ENCODE results near the gene EDA.

Gene EDA

DNA sequence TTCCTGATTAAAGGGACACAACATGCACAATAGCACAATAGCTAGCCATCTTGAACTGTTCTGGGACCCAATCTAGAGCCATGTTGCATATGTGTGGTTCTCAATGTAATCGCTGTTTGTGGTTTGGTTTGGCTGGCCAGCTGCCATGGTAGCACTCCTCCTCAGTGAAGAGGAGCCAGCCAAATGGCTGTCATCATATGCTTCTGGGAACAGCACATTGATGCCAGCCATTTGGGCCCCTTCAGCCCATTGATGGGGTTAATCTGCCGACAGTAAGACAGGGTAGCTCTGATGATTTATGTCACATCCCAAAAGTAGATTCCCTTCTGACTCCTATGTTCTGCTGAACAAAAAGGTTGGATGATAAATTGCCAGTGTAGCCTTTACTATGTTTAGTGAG, 385.4 kb downstream of the EDA start:
- 100% methylated on average over 2 of the region's 2 CpGs for WGBS
- H3K9ac ChIP-seq (ENCODE audit: low read depth, low read length), result no peak overlapping the region
- H3K27ac ChIP-seq (ENCODE audit: low read depth, low read length), result no peak overlapping the region
- no peaks in the 10 kb centered on the region for H3K4me1 ChIP-seq (ENCODE audit: insufficient read depth, low read length)
- no peaks in the 10 kb centered on the region for H3K27me3 ChIP-seq (ENCODE audit: insufficient read depth, low read length)
- H3K4me3 ChIP-seq (ENCODE audit: low read length), result no peak overlapping the region
- H3K9me3 ChIP-seq (ENCODE audit: insufficient read depth, low read depth, low read length), result no peaks in the 10 kb centered on the region
- H3K36me3 ChIP-seq (ENCODE audit: insufficient read depth, low read length), result no peaks in the 10 kb centered on the region

- Histone ChIP-seq H3K27ac (ENCODE audit: low read depth, low read length) (no peak overlapping the region), H3K36me3 (ENCODE audit: insufficient read depth, low read length) (no peaks in the 10 kb centered on the region), H3K9ac (ENCODE audit: low read depth, low read length) (no peak overlapping the region), H3K4me3 (ENCODE audit: low read length) (no peak overlapping the region), H3K27me3 (ENCODE audit: insufficient read depth, low read length) (no peaks in the 10 kb centered on the region), H3K9me3 (ENCODE audit: insufficient read depth, low read depth, low read length) (no peaks in the 10 kb centered on the region), H3K4me1 (ENCODE audit: insufficient read depth, low read length) (no peaks in the 10 kb centered on the region)
- 93% methylated on average over 3 of the region's 3 CpGs for whole genome bisulfite sequencing
These were observed 385.9 kb downstream of the EDA start for GRCh38 chrX:70001708-70002341.

DNA sequence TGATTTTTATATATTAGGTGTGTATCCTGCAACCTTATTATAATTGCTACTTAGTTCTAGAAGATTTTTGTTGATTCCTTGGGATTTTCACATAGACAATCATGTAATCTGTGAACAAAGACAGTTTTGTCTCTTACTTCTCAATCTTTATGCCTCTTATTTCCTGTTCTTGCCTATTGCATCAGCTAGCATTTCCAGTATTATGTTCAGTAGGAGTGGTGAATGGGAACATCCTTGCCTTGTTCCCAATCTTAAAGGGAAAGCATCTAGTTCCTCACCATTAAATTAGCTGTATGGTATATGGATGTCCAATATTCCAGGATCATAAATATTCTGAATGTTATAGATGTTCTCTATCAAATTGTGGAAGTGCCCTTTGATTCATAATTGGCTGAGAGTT, 392.0 kb downstream of the EDA start:
- no peak overlapping the region for H3K9ac ChIP-seq (ENCODE audit: low read depth, low read length)
- H3K9me3 ChIP-seq (ENCODE audit: insufficient read depth, low read depth, low read length), result no peaks in the 10 kb centered on the region
- no peak overlapping the region for H3K27ac ChIP-seq (ENCODE audit: low read depth, low read length)
- no peak overlapping the region for H3K4me3 ChIP-seq (ENCODE audit: low read length)
- H3K4me1 ChIP-seq (ENCODE audit: insufficient read depth, low read length), result no peaks in the 10 kb centered on the region
- no peaks in the 10 kb centered on the region for H3K27me3 ChIP-seq (ENCODE audit: insufficient read depth, low read length)
- H3K36me3 ChIP-seq (ENCODE audit: insufficient read depth, low read length), result no peaks in the 10 kb centered on the region

- H3K4me1 ChIP-seq (ENCODE audit: insufficient read depth, low read length), result no peaks in the 10 kb centered on the region
- H3K4me3 ChIP-seq (ENCODE audit: low read length), result no peak overlapping the region
- no peaks in the 10 kb centered on the region for H3K36me3 ChIP-seq (ENCODE audit: insufficient read depth, low read length)
- H3K27ac ChIP-seq (ENCODE audit: low read depth, low read length), result no peak overlapping the region
- H3K9ac ChIP-seq (ENCODE audit: low read depth, low read length), result no peak overlapping the region
- H3K27me3 ChIP-seq (ENCODE audit: insufficient read depth, low read length), result no peaks in the 10 kb centered on the region
- H3K9me3 ChIP-seq (ENCODE audit: insufficient read depth, low read depth, low read length), result no peaks in the 10 kb centered on the region
These were observed 393.1 kb downstream of the EDA start for GRCh38 chrX:70009049-70009448.

DNA sequence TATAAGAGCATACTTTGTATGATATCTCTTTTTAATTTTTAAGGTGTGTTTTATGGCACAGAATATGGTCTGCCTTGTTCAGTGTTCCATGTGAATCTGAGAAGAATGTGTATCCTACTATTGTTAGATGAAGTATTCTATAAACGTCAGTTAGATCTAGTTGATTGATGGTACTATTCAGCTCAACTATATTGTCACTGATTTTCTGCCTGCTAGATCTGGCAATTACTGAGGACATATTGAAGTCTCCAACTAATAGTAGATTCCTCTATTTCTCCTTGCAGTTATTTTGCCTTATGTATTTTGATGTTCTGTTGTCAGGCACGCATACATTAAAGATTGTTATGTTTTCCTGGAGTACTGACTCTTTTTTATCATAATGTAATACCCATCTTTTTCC, 394.1 kb downstream of the EDA start:
- Histone ChIP-seq H3K27me3 (ENCODE audit: insufficient read depth, low read length) (no peaks in the 10 kb centered on the region), H3K9me3 (ENCODE audit: insufficient read depth, low read depth, low read length) (no peaks in the 10 kb centered on the region), H3K9ac (ENCODE audit: low read depth, low read length) (no peak overlapping the region), H3K4me3 (ENCODE audit: low read length) (no peak overlapping the region), H3K36me3 (ENCODE audit: insufficient read depth, low read length) (no peaks in the 10 kb centered on the region), H3K4me1 (ENCODE audit: insufficient read depth, low read length) (no peaks in the 10 kb centered on the region), H3K27ac (ENCODE audit: low read depth, low read length) (no peak overlapping the region)
- 86% methylated on average over 1 of the region's 2 CpGs for WGBS

DNA sequence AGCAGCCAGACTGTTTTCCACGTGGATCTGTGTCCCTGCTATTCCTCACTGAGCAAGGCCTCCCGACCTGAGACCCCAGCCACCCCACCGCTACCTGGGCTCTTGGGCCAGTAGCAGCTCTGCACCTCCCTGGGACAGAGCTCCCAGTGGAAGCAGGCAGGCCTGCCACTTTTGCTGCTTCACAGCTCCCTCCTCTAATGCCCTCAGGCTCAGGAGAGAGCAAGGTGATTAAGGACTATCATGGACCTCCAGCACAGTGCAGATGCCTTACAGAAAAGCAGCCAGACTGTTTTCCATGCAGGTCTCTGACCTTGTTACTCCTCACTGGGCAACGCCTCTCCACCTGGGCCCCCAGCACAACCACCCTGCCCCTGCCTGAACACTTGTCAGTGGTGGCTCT, 396.8 kb downstream of the EDA start:
- Histone ChIP-seq H3K27ac (ENCODE audit: low read depth, low read length) (no peak overlapping the region), H3K4me3 (ENCODE audit: low read length) (no peak overlapping the region), H3K4me1 (ENCODE audit: insufficient read depth, low read length) (no peaks in the 10 kb centered on the region), H3K27me3 (ENCODE audit: insufficient read depth, low read length) (no peaks in the 10 kb centered on the region), H3K36me3 (ENCODE audit: insufficient read depth, low read length) (no peaks in the 10 kb centered on the region), H3K9me3 (ENCODE audit: insufficient read depth, low read depth, low read length) (no peaks in the 10 kb centered on the region), H3K9ac (ENCODE audit: low read depth, low read length) (no peak overlapping the region)
- 80% methylated on average over 4 of the region's 4 CpGs for WGBS

GRCh38 chrX:70013466-70014381, 397.8 kb downstream of the EDA start:
- Histone ChIP-seq H3K9me3 (ENCODE audit: insufficient read depth, low read depth, low read length) (no peaks in the 10 kb centered on the region), H3K4me1 (ENCODE audit: insufficient read depth, low read length) (no peaks in the 10 kb centered on the region), H3K27ac (ENCODE audit: low read depth, low read length) (no peak overlapping the region), H3K4me3 (ENCODE audit: low read length) (no peak overlapping the region), H3K27me3 (ENCODE audit: insufficient read depth, low read length) (no peaks in the 10 kb centered on the region), H3K36me3 (ENCODE audit: insufficient read depth, low read length) (no peaks in the 10 kb centered on the region), H3K9ac (ENCODE audit: low read depth, low read length) (no peak overlapping the region)
- WGBS, result 87% methylated on average over 5 of the region's 5 CpGs

DNA sequence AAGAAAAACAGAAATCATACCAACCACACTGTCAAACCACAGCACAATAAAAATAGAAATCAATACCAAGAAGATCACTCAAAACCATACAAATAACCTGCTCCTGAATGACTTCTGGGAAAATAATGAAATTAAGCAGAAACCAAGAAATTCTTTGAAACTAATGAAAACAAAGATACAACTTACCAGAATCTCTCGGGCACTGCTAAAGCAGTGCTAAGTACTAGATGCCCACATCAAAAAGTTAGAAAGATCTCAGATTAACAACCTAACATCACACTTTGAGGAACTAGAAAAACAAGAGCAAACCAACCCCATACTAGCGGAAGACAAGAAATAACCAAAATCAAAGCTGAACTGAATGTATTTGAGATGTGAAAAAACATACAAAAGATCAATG, 400.6 kb downstream of the EDA start:
- 100% methylated on average over 1 of the region's 2 CpGs for WGBS
- Histone ChIP-seq H3K9ac (ENCODE audit: low read depth, low read length) (no peak overlapping the region), H3K9me3 (ENCODE audit: insufficient read depth, low read depth, low read length) (no peaks in the 10 kb centered on the region), H3K36me3 (ENCODE audit: insufficient read depth, low read length) (no peaks in the 10 kb centered on the region), H3K4me1 (ENCODE audit: insufficient read depth, low read length) (no peaks in the 10 kb centered on the region), H3K27ac (ENCODE audit: low read depth, low read length) (no peak overlapping the region), H3K4me3 (ENCODE audit: low read length) (no peak overlapping the region), H3K27me3 (ENCODE audit: insufficient read depth, low read length) (no peaks in the 10 kb centered on the region)

DNA sequence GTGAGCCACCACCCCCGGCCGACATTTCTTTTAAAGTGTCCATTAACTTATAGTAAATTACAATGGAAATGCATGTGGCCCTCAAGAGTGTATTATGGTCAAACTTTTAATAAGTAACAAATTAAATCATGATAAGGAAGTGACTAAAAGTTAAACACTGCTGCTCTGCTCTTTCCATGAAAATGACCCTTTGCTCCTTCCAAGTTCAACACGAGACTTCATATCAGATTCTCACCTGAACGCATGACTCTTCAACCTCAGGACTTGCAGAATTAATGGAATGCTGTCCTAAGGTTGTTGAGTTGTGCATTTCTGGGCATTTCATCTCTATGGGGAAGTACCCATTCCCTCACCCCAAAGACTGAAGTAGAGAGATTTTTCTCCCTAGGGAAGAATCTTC, 406.7 kb downstream of the EDA start:
- no peaks in the 10 kb centered on the region for H3K9me3 ChIP-seq (ENCODE audit: insufficient read depth, low read depth, low read length)
- H3K27ac ChIP-seq (ENCODE audit: low read depth, low read length), result no peak overlapping the region
- H3K36me3 ChIP-seq (ENCODE audit: insufficient read depth, low read length), result no peaks in the 10 kb centered on the region
- no peaks in the 10 kb centered on the region for H3K27me3 ChIP-seq (ENCODE audit: insufficient read depth, low read length)
- no peaks in the 10 kb centered on the region for H3K4me1 ChIP-seq (ENCODE audit: insufficient read depth, low read length)
- H3K9ac ChIP-seq (ENCODE audit: low read depth, low read length), result no peak overlapping the region
- WGBS, result 82% methylated on average over 1 of the region's 4 CpGs
- H3K4me3 ChIP-seq (ENCODE audit: low read length), result no peak overlapping the region

- no peaks in the 10 kb centered on the region for H3K36me3 ChIP-seq (ENCODE audit: insufficient read depth, low read length)
- WGBS, result 96% methylated on average over 1 of the region's 1 CpG
- no peaks in the 10 kb centered on the region for H3K4me1 ChIP-seq (ENCODE audit: insufficient read depth, low read length)
- no peaks in the 10 kb centered on the region for H3K9me3 ChIP-seq (ENCODE audit: insufficient read depth, low read depth, low read length)
- H3K4me3 ChIP-seq (ENCODE audit: low read length), result no peak overlapping the region
- H3K27ac ChIP-seq (ENCODE audit: low read depth, low read length), result no peak overlapping the region
- no peak overlapping the region for H3K9ac ChIP-seq (ENCODE audit: low read depth, low read length)
- H3K27me3 ChIP-seq (ENCODE audit: insufficient read depth, low read length), result no peaks in the 10 kb centered on the region
These were observed 409.6 kb downstream of the EDA start for GRCh38 chrX:70025464-70025863.

DNA sequence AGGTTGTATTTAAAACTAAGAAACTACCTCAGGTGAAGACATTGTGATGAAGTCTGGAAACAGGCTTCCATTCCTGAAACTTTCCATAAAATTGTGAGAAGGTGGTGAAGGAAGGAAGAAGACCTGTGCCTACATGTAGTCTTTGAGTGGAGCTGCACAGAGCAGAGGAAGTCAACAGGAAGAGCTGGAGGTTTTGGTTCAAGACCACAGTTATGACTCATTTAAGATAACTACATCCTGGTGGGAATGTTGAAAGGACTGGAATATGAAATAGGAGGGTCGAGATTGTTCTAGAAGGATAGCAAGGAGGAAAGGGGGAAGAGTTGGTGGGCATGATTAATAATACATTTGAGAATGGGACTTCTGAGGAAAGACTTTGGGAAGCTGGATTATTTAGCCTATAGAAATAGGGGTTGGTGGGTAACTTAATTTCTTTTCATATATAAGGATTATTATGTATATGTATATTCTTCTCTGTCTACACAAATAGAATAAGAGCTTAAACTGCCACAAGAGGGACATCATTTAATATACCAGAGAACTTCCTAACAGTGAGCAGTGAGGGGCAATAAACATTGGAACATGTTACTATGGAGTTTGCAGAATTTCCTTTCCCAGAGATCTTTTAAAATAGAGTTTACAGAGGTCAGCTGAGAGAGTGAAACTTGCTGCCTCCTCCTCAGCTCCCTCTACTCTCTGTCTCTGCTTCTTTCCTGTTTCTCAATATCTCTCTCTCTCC, 410.4 kb downstream of the EDA start:
- H3K27me3 ChIP-seq (ENCODE audit: insufficient read depth, low read length), result no peaks in the 10 kb centered on the region
- H3K9ac ChIP-seq (ENCODE audit: low read depth, low read length), result no peak overlapping the region
- no peak overlapping the region for H3K27ac ChIP-seq (ENCODE audit: low read depth, low read length)
- H3K9me3 ChIP-seq (ENCODE audit: insufficient read depth, low read depth, low read length), result no peaks in the 10 kb centered on the region
- H3K36me3 ChIP-seq (ENCODE audit: insufficient read depth, low read length), result no peaks in the 10 kb centered on the region
- H3K4me3 ChIP-seq (ENCODE audit: low read length), result no peak overlapping the region
- WGBS, result 96% methylated on average over 1 of the region's 1 CpG
- H3K4me1 ChIP-seq (ENCODE audit: insufficient read depth, low read length), result no peaks in the 10 kb centered on the region

Measured in HUES64 (cell line).